CD14-positive monocyte (primary cell): ENCODE measurements around the gene SEMA6D. TPM values are rescaled to one million over a fixed set of nuclear protein-coding genes. Genes with fewer than 3 reads are reported as not detected.

Experiments used
- DNase-seq, 3 donors: peaks; one replicate each; pipeline ENCODE4 v3.0.0-alpha.2; 2011 to 2022
- H2AFZ ChIP-seq: 2 replicates; pipeline ENCODE4 v1.6.0; 2012; ENCODE audit warnings: mild to moderate bottlenecking, low read depth, low read length, inconsistent platforms; ENCODE audit not compliant: insufficient read depth, poor library complexity, severe bottlenecking
- H3K27ac ChIP-seq, 2 donors: 1 replicate in 1 of 2; 2 replicates in 1 of 2; pipeline ENCODE4 v1.5.1; 2012 to 2013; ENCODE audit warnings: low read length in 2 of 2, control low read depth in 1 of 2, inconsistent platforms in 1 of 2, low read depth in 1 of 2, mild to moderate bottlenecking in 1 of 2
- H3K27me3 ChIP-seq, 2 donors: one replicate each; pipeline versions ENCODE4 v1.6.0 to v1.6.1; 2011 to 2013; ENCODE audit warnings: low read length in 2 of 2; ENCODE audit not compliant: control insufficient read depth in 2 of 2, insufficient read depth in 2 of 2
- H3K36me3 ChIP-seq, 2 donors: replicated peaks in 1 of 2; 1 replicate in 1 of 2; 2 replicates in 1 of 2; pipeline versions ENCODE4 v1.5.1 to v1.6.1; 2012 to 2013; ENCODE audit warnings: low read length in 2 of 2, control low read depth in 1 of 2, inconsistent platforms in 1 of 2, mild to moderate bottlenecking in 1 of 2; ENCODE audit not compliant: insufficient read depth in 2 of 2, control insufficient read depth in 1 of 2
- H3K4me1 ChIP-seq, 2 donors: 1 replicate in 1 of 2; 2 replicates in 1 of 2; pipeline versions ENCODE4 v1.5.1 to v1.6.1; 2012 to 2013; ENCODE audit warnings: low read length in 2 of 2, control low read depth in 1 of 2, inconsistent platforms in 1 of 2, mild to moderate bottlenecking in 1 of 2, moderate library complexity in 1 of 2; ENCODE audit not compliant: insufficient read depth in 2 of 2, control insufficient read depth in 1 of 2
- H3K4me2 ChIP-seq: replicated peaks from 2 replicates; pipeline ENCODE3; 2012; ENCODE audit warnings: low read length, moderate library complexity, mild to moderate bottlenecking; ENCODE audit not compliant: poor library complexity, severe bottlenecking; ENCODE audit errors: extremely low read depth
- H3K4me3 ChIP-seq, 3 experiments: fragments of 200-600 bp in 1 of 3; sonication (generic) in 1 of 3; replicated peaks in 1 of 3; 1 replicate in 2 of 3; 2 replicates in 1 of 3; pipeline ENCODE4 v1.5.1; 2011 to 2013; ENCODE audit warnings: low read length in 3 of 3, mild to moderate bottlenecking in 3 of 3, control low read depth in 2 of 3, low read depth in 2 of 3, inconsistent platforms in 1 of 3, moderate library complexity in 1 of 3
- H3K79me2 ChIP-seq: 2 replicates; pipeline ENCODE4 v1.6.0; 2012; ENCODE audit warnings: mild to moderate bottlenecking, control low read depth, inconsistent platforms, low read length, moderate library complexity; ENCODE audit not compliant: insufficient read depth
- H3K9ac ChIP-seq: 2 replicates; pipeline ENCODE4 v1.6.0; 2017; ENCODE audit warnings: low read length, mild to moderate bottlenecking; ENCODE audit not compliant: insufficient read depth, poor library complexity, severe bottlenecking
- H3K9me3 ChIP-seq, 2 donors: replicated peaks in 1 of 2; 1 replicate in 1 of 2; 2 replicates in 1 of 2; pipeline versions ENCODE4 v1.5.1 to v1.6.1; 2012 to 2013; ENCODE audit warnings: low read length in 2 of 2, control low read depth in 1 of 2; ENCODE audit not compliant: control insufficient read depth in 1 of 2, insufficient read depth in 1 of 2
- H4K20me1 ChIP-seq: 2 replicates; pipeline ENCODE4 v1.6.0; 2012; ENCODE audit warnings: mild to moderate bottlenecking, low read length, control low read depth, moderate library complexity; ENCODE audit not compliant: insufficient read depth
- H3K27ac Mint-ChIP-seq, 7 donors: one replicate each; pipeline ENCODE4 v1.8.0; 2020; ENCODE audit warnings: mild to moderate bottlenecking in 7 of 7, mixed read lengths in 7 of 7, moderate library complexity in 6 of 7, inconsistent platforms in 2 of 7
- H3K27me3 Mint-ChIP-seq, 3 donors: one replicate each; pipeline ENCODE4 v1.8.0; 2021 to 2022; ENCODE audit warnings: low read depth in 3 of 3, mild to moderate bottlenecking in 3 of 3, mixed read lengths in 3 of 3, moderate library complexity in 3 of 3, inconsistent platforms in 1 of 3
- H3K36me3 Mint-ChIP-seq, 2 donors: one replicate each; pipeline ENCODE4 v1.8.0; 2020; ENCODE audit warnings: mixed read lengths in 2 of 2, inconsistent platforms in 1 of 2, mild to moderate bottlenecking in 1 of 2
- H3K4me1 Mint-ChIP-seq: one replicate; pipeline ENCODE4 v1.8.0; 2020; ENCODE audit warnings: mild to moderate bottlenecking, mixed read lengths
- H3K4me3 Mint-ChIP-seq, 2 donors: one replicate each; pipeline ENCODE4 v1.8.0; 2020; ENCODE audit warnings: mild to moderate bottlenecking in 2 of 2, mixed read lengths in 2 of 2, moderate library complexity in 1 of 2
- H3K9me3 Mint-ChIP-seq, 7 donors: one replicate each; pipeline ENCODE4 v1.8.0; 2020 to 2022; ENCODE audit warnings: mixed read lengths in 7 of 7, mild to moderate bottlenecking in 6 of 7, moderate library complexity in 6 of 7, inconsistent platforms in 2 of 7
- WGBS: methylation state at CpG from one replicate; pipeline ENCODE4 v1.1.5; 2013; ENCODE audit warnings: missing lambda C conversion rate; ENCODE audit not compliant: insufficient coverage; 5-methylcytosine and 5-hydroxymethylcytosine counted together
- intact Hi-C, 2 donors: fragments of 100-400 bp; cut with micrococcal nuclease; formaldehyde crosslinking; loops; one replicate each; pipeline versions ENCODE4 v1.15.0 to v1.15.1; 2023
- polyA plus RNA-seq, 3 donors: library from polyadenylated mRNA; depleted of rRNA in 1 of 3; unstranded in 2 of 3; stranded (reverse) in 1 of 3; fragments of 300-500 nt in 2 of 3; fragments of >200 nt in 1 of 3; fragmentation: Illumina TruSeq in 2 of 3; gene quantifications; 1 replicate in 2 of 3; 2 replicates in 1 of 3; pipeline ENCODE4 v1.2.3, GENCODE V29; 2012 to 2021
- TF ChIP-seq, protein P1 (sequence below): fragments of 200-600 bp; IDR thresholded peaks from one replicate; pipeline ENCODE4 v1.8.0; 2022; ENCODE audit warnings: antibody characterized with exemption, mild to moderate bottlenecking

SEMA6D gene
- polyA plus RNA-seq, 3 donors, result not detected

GRCh38 chr15:47669221-47669620, 48.1 kb upstream of the SEMA6D start:
- Histone ChIP-seq H3K9me3 (no peaks in the 10 kb centered on the region), H3K4me2 (no peak overlapping the region), H3K4me1 (peaks cover 6 to 8% of the 10 kb centered on the region in 2 donors), H4K20me1 (no peaks in the 10 kb centered on the region), H3K27ac (no peak overlapping the region), H3K9ac (no peak overlapping the region), H3K79me2 (no peaks in the 10 kb centered on the region), H3K4me3 (no peak overlapping the region), H3K36me3 (no peaks in the 10 kb centered on the region), H2AFZ (no peak overlapping the region), H3K27me3 (no peaks in the 10 kb centered on the region)
- intact Hi-C loops, result no loop called here
- no peak for DNase-seq
- TF ChIP-seq, protein P1, sequence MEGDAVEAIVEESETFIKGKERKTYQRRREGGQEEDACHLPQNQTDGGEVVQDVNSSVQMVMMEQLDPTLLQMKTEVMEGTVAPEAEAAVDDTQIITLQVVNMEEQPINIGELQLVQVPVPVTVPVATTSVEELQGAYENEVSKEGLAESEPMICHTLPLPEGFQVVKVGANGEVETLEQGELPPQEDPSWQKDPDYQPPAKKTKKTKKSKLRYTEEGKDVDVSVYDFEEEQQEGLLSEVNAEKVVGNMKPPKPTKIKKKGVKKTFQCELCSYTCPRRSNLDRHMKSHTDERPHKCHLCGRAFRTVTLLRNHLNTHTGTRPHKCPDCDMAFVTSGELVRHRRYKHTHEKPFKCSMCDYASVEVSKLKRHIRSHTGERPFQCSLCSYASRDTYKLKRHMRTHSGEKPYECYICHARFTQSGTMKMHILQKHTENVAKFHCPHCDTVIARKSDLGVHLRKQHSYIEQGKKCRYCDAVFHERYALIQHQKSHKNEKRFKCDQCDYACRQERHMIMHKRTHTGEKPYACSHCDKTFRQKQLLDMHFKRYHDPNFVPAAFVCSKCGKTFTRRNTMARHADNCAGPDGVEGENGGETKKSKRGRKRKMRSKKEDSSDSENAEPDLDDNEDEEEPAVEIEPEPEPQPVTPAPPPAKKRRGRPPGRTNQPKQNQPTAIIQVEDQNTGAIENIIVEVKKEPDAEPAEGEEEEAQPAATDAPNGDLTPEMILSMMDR, result no peak
- Mint-ChIP-seq H3K27ac (no peak overlapping the region), H3K4me1 (peaks cover 16% of the 10 kb centered on the region), H3K36me3 (no peaks in the 10 kb centered on the region), H3K27me3 (no peaks in the 10 kb centered on the region), H3K4me3 (no peak overlapping the region), H3K9me3 (peaks cover 0 to 3% (median 0%) of the 10 kb centered on the region in 7 donors)
- WGBS, result no CpG with 5 or more reads among the region's 2 CpGs

DNA sequence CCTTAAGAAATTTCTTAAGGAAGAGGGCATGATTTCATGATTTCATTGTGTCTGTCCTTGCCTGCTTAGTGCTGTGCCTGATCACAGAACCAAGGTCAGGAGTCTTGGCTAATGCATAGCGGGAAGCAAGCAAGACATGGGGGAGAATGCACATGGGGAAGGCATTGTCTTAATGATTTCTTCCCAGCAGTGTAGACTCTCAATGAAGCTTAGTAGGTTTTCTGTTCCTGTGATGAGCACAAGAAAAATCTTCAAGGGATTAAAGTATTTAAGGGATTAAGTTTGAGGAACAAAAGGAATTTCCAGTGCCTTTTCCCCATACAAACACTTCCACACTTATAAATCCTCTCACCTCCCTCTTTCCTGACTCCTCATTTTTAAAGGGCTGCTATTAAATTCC, 46.9 kb upstream of the SEMA6D start:
- Mint-ChIP-seq H3K4me3 (no peak overlapping the region), H3K9me3 (peaks cover 0 to 3% (median 0%) of the 10 kb centered on the region in 7 donors), H3K4me1 (peaks cover 16% of the 10 kb centered on the region), H3K27me3 (no peaks in the 10 kb centered on the region), H3K27ac (no peak overlapping the region), H3K36me3 (no peaks in the 10 kb centered on the region)
- H3K27ac ChIP-seq, result no peak overlapping the region
- no peak overlapping the region for H3K4me3 ChIP-seq
- no peaks in the 10 kb centered on the region for H3K27me3 ChIP-seq
- TF ChIP-seq, protein P1, result no peak
- H3K9me3 ChIP-seq, result no peaks in the 10 kb centered on the region
- intact Hi-C loops, result no loop called here
- H2AFZ ChIP-seq, result no peak overlapping the region
- no peak overlapping the region for H3K4me2 ChIP-seq
- no peak for DNase-seq
- H3K79me2 ChIP-seq, result no peaks in the 10 kb centered on the region
- H3K4me1 ChIP-seq, result peaks cover 6 to 8% of the 10 kb centered on the region in 2 donors
- no peaks in the 10 kb centered on the region for H3K36me3 ChIP-seq
- WGBS, result no CpG with 5 or more reads among the region's 1 CpG
- no peaks in the 10 kb centered on the region for H4K20me1 ChIP-seq
- H3K9ac ChIP-seq, result no peak overlapping the region
